Thoracic aorta (tissue), 2 donors: ENCODE results near the gene SIMC1. TPM values are rescaled to one million over a fixed set of nuclear protein-coding genes. Genes with fewer than 3 reads are reported as not detected.
"Not testable (repeated sequence)": the region's sequence is repeated elsewhere in the genome, so short reads cannot be mapped to it uniquely, and the experiment has no call there.

ENCODE experiments used
- ATAC-seq: fragments of 150-250 bp; one replicate; pipeline ENCODE4 v1.8.0; 2017; ENCODE audit warnings: low read depth; ENCODE audit not compliant: insufficient number of reproducible peaks, low FRiP score
- DNase-seq: peaks from one replicate; pipeline ENCODE4 v3.0.0-alpha.2; 2020; ENCODE audit warnings: low spot score
- H3K27ac ChIP-seq, 2 donors: fragments of 200-600 bp; sonication (generic); 1 replicate in 1 of 2; 2 replicates in 1 of 2; pipeline ENCODE4 v1.5.1; 2016; ENCODE audit warnings: mild to moderate bottlenecking in 2 of 2, moderate library complexity in 2 of 2
- H3K27me3 ChIP-seq: fragments of 200-600 bp; sonication (generic); replicated peaks from 2 replicates; pipeline ENCODE4 v1.6.0; 2016; ENCODE audit warnings: mild to moderate bottlenecking; ENCODE audit not compliant: insufficient read depth
- H3K36me3 ChIP-seq: fragments of 200-600 bp; sonication (generic); one replicate; pipeline ENCODE4 v1.5.1; 2016
- H3K4me1 ChIP-seq, 2 donors: fragments of 200-600 bp; sonication (generic); 1 replicate in 1 of 2; 2 replicates in 1 of 2; pipeline versions ENCODE4 v1.5.1 to v1.6.0; 2016; ENCODE audit warnings: low read depth in 2 of 2, mild to moderate bottlenecking in 1 of 2; ENCODE audit not compliant: control insufficient read depth in 1 of 2
- H3K4me3 ChIP-seq: fragments of 200-600 bp; sonication (generic); 2 replicates; pipeline ENCODE4 v1.5.1; 2016; ENCODE audit warnings: mild to moderate bottlenecking
- H3K9me3 ChIP-seq: fragments of 200-600 bp; sonication (generic); 2 replicates; pipeline ENCODE4 v1.5.1; 2016
- CTCF ChIP-seq: fragments of 200-600 bp; sonication (generic); IDR thresholded peaks from one replicate; pipeline ENCODE4 v1.5.1; 2019; ENCODE audit warnings: antibody characterized with exemption
- total RNA-seq, 2 donors: library from RNA; depleted of rRNA; stranded (reverse); fragments of >200 nt; gene quantifications; one replicate each; pipeline versions ENCODE4 v1.1.0 to v1.2.3, GENCODE V29; 2016

Gene SIMC1
- total RNA-seq, 2 donors from 2014 or later = 17.7 to 20.3 TPM

- DNase-seq = no peak
- no peak for TF ChIP-seq CTCF
- no peak overlapping the region for H3K4me3 ChIP-seq
- H3K4me1 ChIP-seq = no peaks in the 10 kb centered on the region
- no peaks in the 10 kb centered on the region for H3K9me3 ChIP-seq
- H3K27ac ChIP-seq = no peak overlapping the region
- no peaks in the 10 kb centered on the region for H3K27me3 ChIP-seq
- H3K36me3 ChIP-seq = no peaks in the 10 kb centered on the region
- ATAC-seq = no peak
Measured at GRCh38 chr5:176201811-176202210, 36.4 kb upstream of the SIMC1 start.

GRCh38 chr5:176203086-176203485 lies 35.1 kb upstream of the SIMC1 start:
- Histone ChIP-seq H3K4me3 (no peak overlapping the region), H3K27me3 (no peaks in the 10 kb centered on the region), H3K9me3 (no peaks in the 10 kb centered on the region), H3K27ac (no peak overlapping the region), H3K4me1 (no peaks in the 10 kb centered on the region), H3K36me3 (no peaks in the 10 kb centered on the region)
- TF ChIP-seq CTCF = no peak
- no peak for DNase-seq
- no peak for ATAC-seq

GRCh38 chr5:176203535-176203934 lies 34.7 kb upstream of the SIMC1 start:
- not testable (repeated sequence) for H3K4me1 ChIP-seq, H3K27me3 ChIP-seq, H3K4me3 ChIP-seq, ATAC-seq, H3K9me3 ChIP-seq, H3K36me3 ChIP-seq, H3K27ac ChIP-seq, DNase-seq

GRCh38 chr5:176214466-176215021 lies 23.7 kb upstream of the SIMC1 start:
- H3K4me1 ChIP-seq, H3K27ac ChIP-seq, H3K4me3 ChIP-seq, ATAC-seq, H3K36me3 ChIP-seq, H3K27me3 ChIP-seq, DNase-seq, H3K9me3 ChIP-seq: not testable (repeated sequence)

GRCh38 chr5:176216393-176216916 lies 21.8 kb upstream of the SIMC1 start:
- not testable (repeated sequence) for H3K9me3 ChIP-seq, ATAC-seq, H3K36me3 ChIP-seq, DNase-seq, H3K4me3 ChIP-seq, H3K27ac ChIP-seq, H3K4me1 ChIP-seq, H3K27me3 ChIP-seq

GRCh38 chr5:176217188-176217729 lies 21.0 kb upstream of the SIMC1 start:
- not testable (repeated sequence) for H3K27ac ChIP-seq, H3K4me3 ChIP-seq, ATAC-seq, H3K36me3 ChIP-seq, DNase-seq, H3K4me1 ChIP-seq, H3K27me3 ChIP-seq, H3K9me3 ChIP-seq

GRCh38 chr5:176217764-176218163 lies 20.5 kb upstream of the SIMC1 start:
- not testable (repeated sequence) for H3K27ac ChIP-seq, ATAC-seq, H3K9me3 ChIP-seq, H3K4me3 ChIP-seq, H3K36me3 ChIP-seq, H3K4me1 ChIP-seq, H3K27me3 ChIP-seq, DNase-seq

GRCh38 chr5:176222006-176222405 lies 16.2 kb upstream of the SIMC1 start:
- not testable (repeated sequence) for DNase-seq, H3K4me3 ChIP-seq, H3K27ac ChIP-seq, ATAC-seq, H3K36me3 ChIP-seq, H3K4me1 ChIP-seq, H3K27me3 ChIP-seq, H3K9me3 ChIP-seq

- DNase-seq, H3K36me3 ChIP-seq, H3K27ac ChIP-seq, ATAC-seq, H3K4me1 ChIP-seq, H3K9me3 ChIP-seq, H3K4me3 ChIP-seq, H3K27me3 ChIP-seq: not testable (repeated sequence)
Measured at GRCh38 chr5:176228358-176228757, 9.9 kb upstream of the SIMC1 start.

GRCh38 chr5:176233253-176233652 lies 5.0 kb upstream of the SIMC1 start:
- H3K36me3 ChIP-seq, H3K9me3 ChIP-seq, DNase-seq, H3K4me3 ChIP-seq, ATAC-seq, H3K27ac ChIP-seq, H3K4me1 ChIP-seq, H3K27me3 ChIP-seq: not testable (repeated sequence)
